ACHN (cell line): ENCODE measurements around the gene PPP5C.

ENCODE experiments used
- DNase-seq: peaks from one replicate; pipeline ENCODE4 v3.0.0-alpha.2; 2015
- in situ Hi-C: cut with HindIII; loops from 2 replicates; pipeline ENCODE4 v1.10.0; 2017; ENCODE audit warnings: low sequenced_read_pairs, low pct_ligation_motif_present, low pct_unique_long_range_greater_than_20kb

PPP5C gene

DNA sequence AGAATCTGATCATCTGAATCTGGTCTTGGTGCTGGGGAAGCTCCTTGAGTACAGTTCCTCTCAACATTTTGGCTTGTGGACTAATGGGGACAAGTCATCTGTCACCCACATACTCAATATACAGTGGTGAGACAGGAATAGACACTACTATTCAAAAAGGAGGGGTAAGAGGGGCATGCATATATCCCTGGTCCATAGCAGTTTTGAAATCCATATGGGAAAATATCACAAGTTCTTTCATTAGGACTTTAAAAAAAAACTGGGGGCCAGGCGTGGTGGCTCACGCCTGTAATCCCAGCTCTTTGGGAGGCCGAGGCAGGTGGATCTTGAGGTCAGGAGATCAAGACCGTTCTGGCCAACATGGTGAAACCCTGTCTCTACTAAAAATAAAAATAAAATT lies 20.3 kb upstream of the PPP5C start:
- in situ Hi-C loops: no loop called here
- no peak for DNase-seq

DNA sequence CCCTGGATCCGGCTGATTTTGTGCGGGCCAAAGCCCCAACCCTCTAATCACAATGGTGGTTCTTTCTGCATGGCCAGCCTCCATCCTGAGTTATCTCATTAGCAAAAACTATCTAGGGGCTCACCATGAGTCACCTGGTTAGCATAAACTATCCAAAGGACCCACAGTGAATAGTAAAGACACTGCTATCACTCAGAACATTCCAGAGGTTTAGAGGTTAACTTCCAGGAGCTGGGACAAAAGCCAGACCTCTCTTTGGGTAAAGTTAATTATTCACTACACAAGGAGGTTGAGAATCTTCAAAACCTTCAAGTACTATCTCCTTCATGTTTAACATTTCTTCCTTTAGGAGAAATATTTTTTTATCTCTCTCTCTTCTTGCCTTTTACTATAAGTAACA lies 18.8 kb upstream of the PPP5C start:
- DNase-seq: no peak
- in situ Hi-C loops: no loop called here

DNA sequence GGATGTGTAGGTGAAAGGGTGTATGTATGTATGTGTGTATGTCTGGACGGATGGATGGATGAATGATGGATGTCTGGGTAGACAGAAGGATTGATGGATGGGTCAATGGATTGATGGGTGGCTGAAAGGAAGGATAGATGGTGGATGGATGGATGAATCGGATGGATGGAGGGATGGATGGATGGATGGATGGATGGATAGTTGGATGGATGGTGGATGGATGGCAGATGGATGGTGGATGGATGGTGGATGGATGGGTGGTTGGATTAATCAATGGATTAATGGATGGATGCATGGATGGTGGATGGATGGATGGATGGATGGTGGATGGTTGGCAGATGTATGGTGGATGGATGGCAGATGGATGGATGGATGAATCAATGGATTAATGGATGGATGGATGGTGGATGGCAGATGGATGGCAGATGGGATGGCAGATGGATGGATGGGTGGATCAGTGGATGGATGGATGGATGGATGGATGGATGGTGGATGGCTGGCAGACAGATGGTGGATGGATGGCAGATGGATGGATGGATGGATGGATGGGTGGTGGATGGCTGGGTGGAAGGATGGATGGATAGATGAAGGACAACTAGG lies 16.5 kb upstream of the PPP5C start:
- in situ Hi-C loops: no loop called here
- no peak for DNase-seq

DNA sequence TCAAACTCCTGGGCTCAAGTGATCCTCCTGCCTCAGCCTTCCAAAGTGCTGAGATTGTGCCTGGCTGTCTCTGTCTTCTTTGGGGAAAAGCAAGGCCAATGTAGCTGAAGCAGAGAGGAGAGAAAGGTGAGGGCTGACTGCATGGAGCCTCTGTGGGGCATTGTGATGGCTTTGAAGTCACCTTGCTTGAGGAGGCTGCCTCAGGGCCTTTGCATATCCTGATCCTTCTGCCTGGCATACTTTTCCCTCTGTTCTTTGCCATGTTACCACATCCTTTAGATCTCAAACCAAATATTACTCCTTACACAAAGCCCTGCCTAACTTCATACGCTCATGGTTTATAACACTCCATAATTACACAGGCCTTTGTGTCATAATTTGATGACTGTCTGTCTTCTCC lies 9.4 kb upstream of the PPP5C start:
- in situ Hi-C loops: no loop called here
- DNase-seq: no peak

GRCh38 chr19:46339446-46339845 lies 7.4 kb upstream of the PPP5C start:
- in situ Hi-C loops: no loop called here
- DNase-seq: no peak

GRCh38 chr19:46340051-46340659 lies 6.7 kb upstream of the PPP5C start:
- no peak for DNase-seq
- in situ Hi-C loops: no loop called here

DNA sequence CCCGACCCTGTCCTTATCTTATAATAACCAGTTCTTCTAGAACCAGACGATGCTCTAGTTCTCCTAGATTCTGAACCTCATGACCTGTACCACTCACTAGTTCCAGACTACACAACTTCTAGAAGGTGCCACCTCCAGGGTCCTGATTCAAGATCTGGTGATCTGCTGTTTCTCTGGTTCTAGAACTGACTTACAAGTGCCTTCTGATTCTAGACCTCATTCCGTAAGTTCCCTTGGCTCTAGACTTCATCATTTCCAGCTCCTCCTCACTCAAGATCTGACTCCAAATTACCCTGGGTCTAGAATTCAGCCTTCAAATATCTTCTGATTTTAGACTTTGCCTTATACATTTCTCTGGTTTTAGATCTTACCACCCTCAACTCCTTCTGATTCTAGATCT lies 5.0 kb upstream of the PPP5C start:
- DNase-seq: no peak
- in situ Hi-C loops: no loop called here

DNA sequence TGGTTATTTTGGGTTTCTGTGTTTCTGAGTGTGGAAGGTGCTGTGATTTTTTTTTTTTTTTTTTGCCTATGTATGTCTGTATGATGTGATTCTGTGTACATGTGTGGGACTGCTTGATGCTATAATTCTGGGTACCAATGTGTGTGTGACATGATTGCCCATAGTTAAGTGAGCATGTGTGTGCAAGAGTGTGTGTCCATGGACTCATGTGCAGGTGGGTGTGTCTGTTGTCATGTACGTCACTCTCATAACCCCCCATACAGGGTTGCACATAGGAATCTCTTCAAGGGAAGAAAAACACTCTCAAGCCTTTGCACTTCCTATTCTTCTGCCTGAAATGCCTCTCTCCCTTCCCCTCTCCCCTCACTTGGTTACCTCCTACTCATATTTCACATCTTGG lies 2.5 kb upstream of the PPP5C start:
- no peak for DNase-seq
- in situ Hi-C loops: no loop called here

GRCh38 chr19:46345157-46345556 lies 1.7 kb upstream of the PPP5C start:
- no peak for DNase-seq
- in situ Hi-C loops: no loop called here

- in situ Hi-C loops: no loop called here
- DNase-seq: no peak
Observed at GRCh38 chr19:46347572-46347883, 641 bp downstream of the PPP5C start.

- DNase-seq: no peak
Observed at GRCh38 chr19:46347985-46348384, 1.1 kb downstream of the PPP5C start.

GRCh38 chr19:46349311-46349993 lies 2.6 kb downstream of the PPP5C start:
- in situ Hi-C loops: no loop called here
- DNase-seq: no peak

More at GRCh38 chr19:46347985-46348384, 1.1 kb downstream of the PPP5C start:
- in situ Hi-C loops: no loop called here

- in situ Hi-C loops: no loop called here
- no peak for DNase-seq
Observed at GRCh38 chr19:46350029-46350757, 3.3 kb downstream of the PPP5C start.

GRCh38 chr19:46350758-46351159 lies 3.9 kb downstream of the PPP5C start:
- in situ Hi-C loops: no loop called here
- no peak for DNase-seq

DNA sequence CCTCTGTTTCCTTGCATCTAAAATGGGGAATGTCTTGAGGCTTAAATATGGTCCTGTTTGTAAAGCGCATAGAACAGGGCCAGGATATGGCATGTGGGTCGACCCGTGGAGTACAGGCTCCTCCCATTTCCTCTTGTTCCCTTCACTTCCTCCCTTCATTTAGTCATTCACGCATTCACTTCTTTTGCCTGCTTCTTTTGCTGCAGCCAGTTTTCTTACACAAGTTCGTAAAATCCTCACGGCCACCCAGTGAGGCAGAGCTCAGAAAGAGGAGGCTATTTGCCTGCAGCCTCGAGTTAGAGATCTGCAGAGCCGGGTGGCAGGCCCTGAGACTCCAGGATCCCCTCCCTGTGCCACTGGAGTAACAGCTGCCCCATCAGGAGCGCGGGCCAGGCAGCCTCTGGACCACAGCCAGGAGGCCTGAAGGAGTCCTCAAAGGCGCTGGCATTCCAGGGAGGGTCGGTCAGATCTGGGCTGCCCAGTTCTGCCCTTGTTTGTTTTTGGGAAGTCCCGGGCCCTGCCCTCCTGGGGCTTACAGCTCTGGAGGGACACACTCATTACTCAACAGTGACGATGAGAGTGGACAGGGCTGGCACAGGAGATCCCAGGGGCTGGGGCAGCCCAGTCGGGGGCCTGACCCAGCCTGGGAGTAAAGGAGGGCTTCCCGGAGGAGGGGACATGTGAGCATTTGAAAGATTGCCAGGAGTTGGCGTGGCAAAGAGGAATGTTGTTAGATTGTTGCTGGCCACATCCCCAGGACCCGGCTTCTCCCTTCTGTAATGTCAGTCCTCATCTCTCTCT lies 4.6 kb downstream of the PPP5C start:
- no peak for DNase-seq
- in situ Hi-C loops: no loop called here

DNA sequence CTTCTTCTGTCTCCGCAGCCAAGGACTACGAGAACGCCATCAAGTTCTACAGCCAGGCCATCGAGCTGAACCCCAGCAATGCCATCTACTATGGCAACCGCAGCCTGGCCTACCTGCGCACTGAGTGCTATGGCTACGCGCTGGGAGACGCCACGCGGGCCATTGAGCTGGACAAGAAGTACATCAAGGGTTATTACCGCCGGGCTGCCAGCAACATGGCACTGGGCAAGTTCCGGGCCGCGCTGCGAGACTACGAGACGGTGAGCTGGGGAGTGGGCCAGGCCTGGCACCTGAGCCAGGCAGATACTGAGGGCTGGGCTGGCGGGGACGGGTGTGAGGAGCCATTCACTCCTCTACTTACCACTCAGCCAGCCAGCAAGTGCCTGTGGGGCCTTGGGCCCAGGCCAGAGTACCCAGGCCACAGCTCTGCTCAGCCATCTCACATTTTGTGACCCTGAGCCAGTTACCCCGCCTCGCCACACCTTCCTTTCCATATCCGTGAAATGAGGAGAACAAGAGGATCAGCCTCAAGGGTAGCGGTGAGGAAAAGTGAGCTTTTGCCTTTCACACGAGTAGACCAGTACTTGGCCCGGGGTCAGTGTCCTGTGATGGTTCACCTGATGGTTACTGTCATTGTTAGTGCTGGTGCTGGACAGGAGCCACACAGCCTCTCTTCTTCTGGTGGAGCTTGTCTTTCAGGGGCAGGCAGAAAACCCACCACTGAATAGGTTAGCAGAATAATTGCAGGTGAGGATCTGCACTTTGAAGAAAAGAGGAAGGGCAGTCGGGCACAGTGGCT lies 7.0 kb downstream of the PPP5C start:
- in situ Hi-C loops: no loop called here
- no peak for DNase-seq

GRCh38 chr19:46355234-46356148 lies 8.6 kb downstream of the PPP5C start:
- in situ Hi-C loops: no loop called here
- DNase-seq: no peak
